Left lobe of liver (tissue), 2 donors: ENCODE measurements around the gene PCDHGA6. TPM values are rescaled to one million over a fixed set of nuclear protein-coding genes. Genes with fewer than 3 reads are reported as not detected.
"Not testable (repeated sequence)": the region's sequence is repeated elsewhere in the genome, so short reads cannot be mapped to it uniquely, and the experiment has no call there.

Source experiments
- ATAC-seq: fragments of 200-7000 bp; cut with Tn5 transposase; one replicate; pipeline ENCODE4 v1.9.1; 2020; ENCODE audit warnings: mild to moderate bottlenecking, moderate library complexity
- DNase-seq: peaks from one replicate; pipeline ENCODE4 v3.0.0-alpha.2; 2020; ENCODE audit warnings: low spot score
- total RNA-seq: library from RNA; stranded (reverse); gene quantifications from one replicate; pipeline ENCODE4 v1.2.1, GENCODE V29; 2021
- donor health status: DM: no; HTN: no; CAD: no; lungs with moderate emphysema.
- donor health status: DM: no; HTN: yes; CAD: no.

The PCDHGA6 gene
- 0.68 TPM for total RNA-seq

GRCh38 chr5:141373673-141374317 lies at the start of gene PCDHGA6:
Gene PCDHGA6, plus strand, starts transcription at chr5:141373891. Its CDS starts 193 bp downstream, at chr5:141374084.
- ATAC-seq (no peak), DNase-seq (no peak)

GRCh38 chr5:141326088-141326854 lies 47.4 kb upstream of the PCDHGA6 start:
- no peak for DNase-seq
- ATAC-seq, result no peak

DNA sequence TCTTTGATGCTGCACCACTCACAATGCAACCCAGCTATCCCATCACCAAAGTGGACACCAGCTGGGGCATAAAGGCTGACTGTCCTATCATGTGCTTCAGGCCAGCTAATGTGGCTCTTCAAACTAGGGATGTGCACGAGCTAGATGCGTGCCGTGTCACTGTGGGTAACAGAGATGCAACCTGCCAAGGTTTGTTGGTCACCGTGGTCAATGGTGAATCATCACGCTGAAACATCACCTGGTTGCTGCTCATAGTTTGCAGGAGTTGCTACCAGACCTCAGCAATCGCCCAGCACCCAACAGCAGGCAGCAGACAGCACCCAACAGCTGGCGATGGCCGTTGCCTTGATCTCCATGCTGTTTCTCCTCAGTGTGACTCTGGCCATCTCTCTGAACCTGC lies 45.5 kb upstream of the PCDHGA6 start:
- ATAC-seq, result no peak
- DNase-seq, result no peak

DNA sequence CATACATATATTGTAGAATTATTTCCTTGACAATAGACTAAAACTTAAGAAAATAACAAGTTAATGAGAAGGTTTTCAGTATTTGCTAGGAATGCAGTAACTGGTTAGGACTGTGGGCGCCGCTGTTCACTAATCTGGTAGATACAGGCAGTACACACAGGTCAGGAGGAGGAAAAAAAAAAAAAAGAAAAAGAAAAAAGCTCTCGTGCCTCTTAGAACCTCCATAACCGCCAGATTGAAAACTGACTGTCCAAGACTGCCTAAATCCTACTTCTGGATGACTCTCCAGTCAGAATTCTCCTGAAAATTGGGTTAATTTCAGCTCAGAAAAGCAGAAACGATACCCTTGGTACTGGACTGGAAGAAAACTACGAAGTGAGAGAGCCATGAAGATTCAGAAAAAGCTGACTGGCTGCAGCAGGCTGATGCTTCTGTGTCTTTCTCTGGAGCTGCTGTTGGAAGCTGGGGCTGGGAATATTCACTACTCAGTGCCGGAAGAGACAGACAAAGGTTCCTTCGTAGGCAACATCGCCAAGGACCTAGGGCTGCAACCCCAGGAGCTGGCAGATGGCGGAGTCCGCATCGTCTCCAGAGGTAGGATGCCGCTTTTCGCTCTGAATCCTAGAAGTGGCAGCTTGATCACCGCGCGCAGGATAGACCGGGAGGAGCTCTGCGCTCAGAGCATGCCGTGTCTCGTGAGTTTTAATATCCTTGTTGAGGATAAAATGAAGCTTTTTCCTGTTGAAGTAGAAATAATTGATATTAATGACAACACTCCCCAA lies 43.2 kb upstream of the PCDHGA6 start, which contains the start of gene PCDHGA1:
TSS of gene PCDHGA1 (plus strand) at position 216 of the 782 bp plus-strand sequence.
- DNase-seq (no peak), ATAC-seq (no peak)

GRCh38 chr5:141332571-141332970 lies 41.1 kb upstream of the PCDHGA6 start:
- not testable (repeated sequence) for ATAC-seq, DNase-seq

GRCh38 chr5:141338538-141339306 lies 35.0 kb upstream of the PCDHGA6 start, which contains the start of gene PCDHGA2:
Gene PCDHGA2, plus strand, starts transcription at chr5:141338760.
- DNase-seq (no peak), ATAC-seq (peak; percentile 58)

GRCh38 chr5:141340781-141341354 lies 32.8 kb upstream of the PCDHGA6 start:
- DNase-seq, ATAC-seq: not testable (repeated sequence)

DNA sequence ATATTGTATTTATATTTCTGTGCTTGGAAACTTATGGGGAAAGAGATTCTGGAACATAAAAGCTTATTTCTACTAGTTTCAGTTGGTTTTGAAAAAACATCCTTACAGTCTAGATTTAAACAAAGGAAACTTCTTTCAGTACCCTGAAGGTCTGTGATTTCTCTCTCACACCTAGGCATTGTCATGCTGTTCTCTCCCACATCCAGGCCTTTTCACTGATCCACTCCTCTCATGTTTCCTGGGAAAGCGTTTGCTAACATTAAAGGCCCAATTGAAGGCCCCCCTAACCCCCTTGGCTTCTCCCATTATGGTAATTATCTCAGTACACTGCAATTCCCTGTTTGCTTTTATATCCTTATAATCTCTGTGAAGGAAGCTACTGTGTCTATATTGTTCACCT lies 30.9 kb upstream of the PCDHGA6 start:
- DNase-seq (no peak), ATAC-seq (no peak)

- ATAC-seq (peak; percentile 47), DNase-seq (no peak)
Measured at GRCh38 chr5:141343242-141343952, 30.3 kb upstream of the PCDHGA6 start, which contains the start of gene PCDHGA3. Gene PCDHGA3, plus strand, starts transcription at chr5:141343829. Its CDS starts 205 bp downstream, at chr5:141344034.

- DNase-seq (no peak), ATAC-seq (no peak)
Measured at GRCh38 chr5:141343953-141344463, 29.7 kb upstream of the PCDHGA6 start.

GRCh38 chr5:141345327-141345726 lies 28.4 kb upstream of the PCDHGA6 start:
- ATAC-seq (no peak), DNase-seq (no peak)

DNA sequence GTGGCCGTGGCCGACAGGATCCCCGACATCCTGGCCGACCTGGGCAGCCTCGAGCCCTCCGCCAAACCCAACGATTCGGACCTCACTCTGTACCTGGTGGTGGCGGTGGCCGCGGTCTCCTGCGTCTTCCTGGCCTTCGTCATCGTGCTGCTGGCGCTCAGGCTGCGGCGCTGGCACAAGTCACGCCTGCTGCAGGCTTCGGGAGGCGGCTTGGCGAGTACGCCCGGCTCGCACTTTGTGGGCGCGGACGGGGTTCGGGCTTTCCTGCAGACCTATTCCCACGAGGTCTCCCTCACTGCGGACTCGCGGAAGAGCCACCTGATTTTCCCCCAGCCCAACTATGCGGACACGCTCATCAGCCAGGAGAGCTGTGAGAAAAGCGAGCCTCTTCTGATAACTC lies 27.7 kb upstream of the PCDHGA6 start:
- not testable (repeated sequence) for DNase-seq, ATAC-seq

GRCh38 chr5:141349917-141350619 lies 23.6 kb upstream of the PCDHGA6 start, which contains the start of gene PCDHGB1:
Gene PCDHGB1, plus strand, starts transcription at chr5:141350099. Its CDS starts 162 bp downstream, at chr5:141350261.
- DNase-seq (no peak), ATAC-seq (peak; percentile 44)

DNA sequence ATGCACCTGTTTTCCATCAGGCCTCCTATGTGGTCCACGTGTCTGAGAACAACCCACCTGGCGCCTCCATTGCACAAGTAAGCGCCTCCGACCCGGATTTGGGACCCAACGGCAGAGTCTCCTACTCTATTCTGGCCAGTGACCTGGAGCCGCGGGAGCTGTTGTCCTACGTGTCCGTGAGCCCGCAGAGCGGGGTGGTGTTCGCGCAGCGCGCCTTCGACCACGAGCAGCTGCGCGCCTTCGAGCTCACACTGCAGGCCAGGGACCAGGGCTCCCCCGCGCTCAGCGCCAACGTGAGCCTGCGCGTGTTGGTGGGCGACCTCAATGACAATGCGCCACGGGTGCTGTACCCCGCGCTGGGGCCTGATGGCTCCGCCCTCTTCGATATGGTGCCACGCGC lies 22.1 kb upstream of the PCDHGA6 start:
- no peak for DNase-seq
- no peak for ATAC-seq

GRCh38 chr5:141354900-141355469 lies 18.7 kb upstream of the PCDHGA6 start, which contains the start of gene PCDHGA4:
Gene PCDHGA4, plus strand, starts transcription at chr5:141355021. Its CDS starts 87 bp downstream, at chr5:141355108.
- DNase-seq (no peak), ATAC-seq (peak; percentile 18)

- DNase-seq (no peak), ATAC-seq (no peak)
Measured at GRCh38 chr5:141355641-141356040, 18.1 kb upstream of the PCDHGA6 start.

DNA sequence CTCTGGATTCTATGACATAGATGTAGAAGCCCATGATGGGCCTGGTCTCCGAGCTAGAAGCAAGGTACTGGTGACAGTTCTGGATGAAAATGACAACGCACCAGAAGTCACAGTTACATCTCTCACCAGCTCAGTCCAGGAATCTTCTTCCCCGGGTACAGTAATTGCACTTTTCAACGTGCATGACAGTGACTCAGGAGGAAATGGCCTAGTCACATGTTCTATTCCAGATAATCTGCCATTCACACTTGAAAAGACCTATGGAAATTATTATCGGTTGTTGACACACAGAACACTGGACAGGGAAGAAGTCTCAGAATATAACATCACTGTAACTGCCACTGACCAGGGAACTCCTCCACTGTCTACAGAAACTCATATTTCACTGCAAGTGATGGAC lies 17.6 kb upstream of the PCDHGA6 start:
- no peak for DNase-seq
- ATAC-seq, result no peak

DNA sequence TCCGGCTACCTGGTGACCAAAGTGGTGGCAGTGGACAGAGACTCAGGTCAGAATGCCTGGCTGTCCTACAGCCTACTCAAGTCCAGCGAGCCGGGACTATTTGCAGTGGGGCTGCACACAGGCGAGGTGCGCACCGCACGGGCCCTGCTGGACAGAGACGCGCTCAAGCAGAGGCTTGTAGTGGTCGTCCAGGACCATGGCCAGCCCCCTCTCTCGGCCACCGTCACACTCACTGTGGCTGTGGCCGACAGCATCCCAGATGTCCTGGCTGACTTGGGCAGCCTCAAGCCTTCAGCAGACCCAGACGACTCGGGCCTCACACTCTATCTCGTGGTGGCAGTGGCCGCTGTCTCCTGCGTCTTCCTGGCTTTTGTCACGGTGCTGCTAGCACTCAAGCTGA lies 16.7 kb upstream of the PCDHGA6 start:
- DNase-seq (no peak), ATAC-seq (no peak)
